Activated CD4-positive, CD25-positive, alpha-beta regulatory T cell treated with anti-CD3 and anti-CD28 coated beads, Interleukin-2, amount 50 U/mL, for 72 hours (primary cell): ENCODE results near the gene SLC5A11.

Experiments used
- DNase-seq: peaks from one replicate; pipeline ENCODE4 v3.0.0; 2021

Gene SLC5A11

GRCh38 chr16:24925163-24925562 lies 79.4 kb downstream of the SLC5A11 start:
- DNase-seq: no peak

GRCh38 chr16:24929409-24929808 lies 83.6 kb downstream of the SLC5A11 start:
- no peak for DNase-seq

- no peak for DNase-seq
Observed at GRCh38 chr16:24930440-24930839, 84.7 kb downstream of the SLC5A11 start.

- DNase-seq: no peak
Observed at GRCh38 chr16:24931091-24931490, 85.3 kb downstream of the SLC5A11 start.

DNA sequence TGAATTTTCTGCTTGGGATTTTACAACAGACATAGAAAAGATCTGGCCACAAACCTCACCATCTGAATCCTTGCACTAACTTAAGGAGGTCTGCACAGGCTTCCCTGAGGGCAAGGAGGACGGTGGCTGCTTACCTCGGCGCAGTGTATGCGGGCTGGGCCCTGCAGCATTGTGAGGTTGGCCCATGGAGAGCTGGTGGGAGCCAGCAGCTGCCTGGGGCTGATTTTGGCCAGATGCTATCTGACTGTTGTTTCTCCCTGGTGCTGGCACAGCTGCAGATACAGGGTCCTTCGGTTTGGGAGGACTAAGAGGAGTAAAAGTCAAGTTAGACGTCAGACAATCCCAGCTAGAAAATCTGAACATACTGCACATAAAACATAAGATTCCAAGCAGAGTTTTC lies 89.6 kb downstream of the SLC5A11 start:
- no peak for DNase-seq

- DNase-seq: no peak
Observed at GRCh38 chr16:24936151-24936550, 90.4 kb downstream of the SLC5A11 start.

DNA sequence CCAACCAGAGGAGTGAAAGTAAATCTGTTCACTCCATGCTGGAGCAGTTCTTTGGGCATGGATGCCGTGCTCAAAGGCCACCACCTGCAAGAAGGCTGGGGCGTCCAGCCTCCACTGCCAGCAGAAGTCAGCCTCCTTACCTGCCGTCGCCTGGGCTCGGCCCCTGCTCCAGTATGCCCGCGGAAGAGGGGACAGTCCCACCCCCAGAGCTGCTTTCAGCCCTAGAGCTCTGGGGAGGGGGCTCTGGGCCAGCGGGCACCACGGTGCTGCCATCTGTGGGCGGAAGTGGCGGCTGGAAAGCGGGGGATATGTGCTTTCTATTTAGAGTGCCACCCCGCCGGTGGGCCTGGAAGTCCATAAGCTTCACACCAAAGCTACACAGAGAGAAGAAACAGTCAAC lies 93.5 kb downstream of the SLC5A11 start:
- DNase-seq: no peak

DNA sequence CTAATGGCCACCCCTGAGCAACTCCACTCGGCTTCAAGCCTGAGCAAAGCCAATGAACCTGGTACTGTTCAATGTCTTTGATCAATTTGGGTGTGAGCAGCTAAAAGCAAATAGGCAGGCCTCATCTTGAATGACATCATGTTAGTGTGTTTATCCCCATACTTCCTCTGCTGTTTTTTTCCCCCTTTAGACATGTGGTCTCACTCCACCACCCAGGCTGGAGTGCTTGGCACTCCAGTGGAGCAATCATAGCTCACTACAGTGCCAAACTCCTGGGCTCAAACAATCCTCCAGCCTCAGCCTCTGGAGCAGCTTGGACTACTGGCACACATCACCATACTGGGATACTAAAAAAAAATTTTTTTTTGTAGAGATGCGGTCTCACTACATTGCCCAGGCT lies 94.0 kb downstream of the SLC5A11 start:
- no peak for DNase-seq

DNA sequence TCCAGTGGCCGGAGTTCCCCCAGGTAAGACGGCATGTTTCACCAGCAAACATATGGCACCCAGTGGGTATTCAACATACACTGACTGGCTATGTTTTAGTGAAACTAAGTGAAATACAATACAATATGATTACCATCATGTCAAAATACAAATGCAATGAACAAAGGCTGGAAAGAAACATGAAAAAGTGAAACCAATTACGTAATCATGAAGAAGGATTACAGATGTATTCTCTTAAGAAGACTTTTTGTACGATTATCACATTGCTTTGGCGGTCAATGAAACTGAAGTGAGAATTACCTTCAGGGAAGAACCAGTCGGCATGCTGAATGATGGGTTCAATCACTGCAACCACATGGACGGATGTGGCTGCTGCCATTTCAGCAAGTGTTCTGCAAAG lies 97.7 kb downstream of the SLC5A11 start:
- DNase-seq: no peak

GRCh38 chr16:24944206-24944605 lies 98.4 kb downstream of the SLC5A11 start:
- no peak for DNase-seq

DNA sequence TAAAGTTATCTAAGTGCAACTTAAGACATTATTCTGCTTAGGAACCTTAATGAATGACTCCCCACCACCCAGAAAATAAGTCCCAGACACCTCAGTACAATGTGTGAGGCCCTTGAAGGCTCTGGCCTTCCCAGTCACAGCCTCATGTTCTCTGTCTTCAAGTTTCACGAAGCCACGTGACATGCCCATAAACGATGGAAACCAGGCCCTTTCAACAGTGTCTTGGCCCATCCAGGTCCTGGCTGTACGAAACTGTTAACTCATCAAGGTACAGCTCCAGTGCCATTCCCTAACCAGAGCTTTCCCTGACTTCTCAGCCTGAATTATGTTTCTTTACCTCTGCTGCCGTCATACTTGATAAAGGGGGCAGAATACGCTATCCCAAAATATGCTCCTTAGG lies 100.4 kb downstream of the SLC5A11 start:
- DNase-seq: no peak

GRCh38 chr16:24950275-24950674 lies 104.5 kb downstream of the SLC5A11 start:
- DNase-seq: no peak

- no peak for DNase-seq
Observed at GRCh38 chr16:24953306-24953705, 107.5 kb downstream of the SLC5A11 start.

DNA sequence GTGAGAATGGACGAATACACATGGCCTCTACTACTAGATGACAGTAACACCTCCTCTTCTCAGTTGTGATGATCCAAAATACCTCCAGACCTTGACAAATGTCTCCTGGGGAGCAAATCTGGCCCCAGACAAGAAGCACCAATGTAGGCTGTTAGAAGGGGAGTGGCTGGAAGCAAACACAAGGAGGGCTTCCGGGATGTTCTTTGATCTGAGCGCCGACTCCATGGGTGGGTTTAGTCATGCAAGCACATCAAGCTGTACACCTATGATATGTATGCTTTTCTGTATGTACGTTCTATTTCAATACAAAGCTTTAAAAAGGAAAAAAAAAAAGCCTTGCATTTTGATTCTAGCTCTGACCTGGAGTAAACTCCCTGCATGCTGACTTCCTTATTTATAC lies 108.0 kb downstream of the SLC5A11 start:
- no peak for DNase-seq

GRCh38 chr16:24954137-24954536 lies 108.4 kb downstream of the SLC5A11 start:
- no peak for DNase-seq

DNA sequence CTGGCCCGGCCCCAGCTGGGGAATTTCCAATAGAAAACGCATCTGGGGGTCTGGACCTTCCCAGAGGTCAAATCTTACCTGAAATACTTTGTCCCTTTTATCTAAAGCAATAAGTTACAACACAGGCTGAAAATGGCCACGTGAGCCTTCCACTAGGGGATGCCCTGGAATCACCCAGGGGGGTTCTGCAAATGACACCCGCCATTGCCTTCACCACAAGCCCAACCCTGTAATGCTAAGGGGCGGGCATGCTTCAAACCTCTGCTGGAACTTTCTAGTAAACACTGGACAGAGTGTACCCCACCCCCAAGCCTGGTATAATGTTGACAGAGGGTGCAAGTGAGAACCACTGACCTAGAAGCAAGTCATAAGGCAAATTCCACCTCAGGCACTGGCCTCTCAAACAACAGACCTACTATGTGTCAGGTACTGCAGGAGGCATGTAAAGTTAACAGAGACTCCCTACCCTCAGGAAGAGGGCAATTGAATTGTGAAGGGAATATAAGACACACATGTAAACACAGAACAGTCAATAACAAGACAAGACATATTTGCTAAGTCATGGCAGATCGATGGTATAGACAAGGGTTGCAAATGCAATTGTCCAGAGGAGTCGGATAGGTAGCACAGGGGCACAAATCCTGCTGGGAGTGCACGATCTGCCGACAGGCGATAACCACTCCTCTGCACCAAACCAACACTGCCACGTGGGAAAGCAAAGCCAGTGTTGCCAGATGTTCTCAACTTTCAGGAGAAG lies 110.4 kb downstream of the SLC5A11 start:
- DNase-seq: no peak

DNA sequence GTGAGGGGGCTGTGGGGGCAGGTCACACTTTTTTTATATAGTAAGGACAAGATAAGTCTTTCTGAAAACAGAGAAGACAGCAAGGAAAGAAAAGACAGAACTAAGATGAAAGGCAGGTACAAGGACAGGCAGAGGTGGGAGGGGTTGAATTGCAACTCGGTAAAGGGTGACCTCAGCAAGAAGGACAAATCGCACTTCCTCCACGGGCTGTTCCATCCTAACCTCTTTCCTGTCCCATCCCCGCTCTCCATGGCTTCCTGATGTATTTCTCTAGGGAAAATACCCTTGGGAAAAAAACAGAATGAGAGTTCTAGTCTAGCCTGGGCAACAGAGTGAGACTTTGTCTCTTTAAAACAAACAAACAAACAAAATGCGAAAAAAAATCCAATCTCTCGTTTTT lies 112.1 kb downstream of the SLC5A11 start:
- DNase-seq: no peak
